Smooth muscle cell (in vitro differentiated cells): ENCODE results near the gene TPI1. TPM values are rescaled to one million over a fixed set of nuclear protein-coding genes. Genes with fewer than 3 reads are reported as not detected.

Experiments used
- DNase-seq: peaks from one replicate; lab custom pipeline; 2025; ENCODE audit not compliant: unreplicated experiment; lab: John Stamatoyannopoulos, UW
- H2AFZ ChIP-seq: fragments of 200-600 bp; sonication (generic); 2 replicates; pipeline ENCODE4 v1.6.0; 2016; ENCODE audit warnings: antibody characterized with exemption, low read depth, mild to moderate bottlenecking
- H3F3A ChIP-seq: fragments of 200-600 bp; sonication (generic); 2 replicates; pipeline ENCODE4 v1.6.0; 2017; ENCODE audit warnings: antibody characterized with exemption, low read depth
- H3K27ac ChIP-seq: fragments of 200-600 bp; sonication (generic); 2 replicates; pipeline ENCODE4 v1.5.1; 2016; ENCODE audit warnings: low read depth, mild to moderate bottlenecking
- H3K27me3 ChIP-seq: fragments of 200-600 bp; sonication (generic); 2 replicates; pipeline ENCODE4 v1.6.1; 2016; ENCODE audit warnings: low read depth, mild to moderate bottlenecking
- H3K36me3 ChIP-seq: fragments of 200-600 bp; sonication (generic); 2 replicates; pipeline ENCODE4 v1.5.1; 2016; ENCODE audit warnings: low read depth
- H3K4me1 ChIP-seq: fragments of 200-600 bp; sonication (generic); 2 replicates; pipeline ENCODE4 v1.5.1; 2016; ENCODE audit warnings: low read depth
- H3K4me2 ChIP-seq: fragments of 200-600 bp; sonication (generic); 2 replicates; pipeline ENCODE4 v1.6.0; 2016; ENCODE audit warnings: mild to moderate bottlenecking
- H3K4me3 ChIP-seq: fragments of 200-600 bp; sonication (generic); 2 replicates; pipeline ENCODE4 v1.5.1; 2016; ENCODE audit warnings: mild to moderate bottlenecking
- H3K79me2 ChIP-seq: fragments of 200-600 bp; sonication (generic); 2 replicates; pipeline ENCODE4 v1.6.0; 2016; ENCODE audit warnings: low read depth, mild to moderate bottlenecking
- H3K9ac ChIP-seq: fragments of 200-600 bp; sonication (generic); 2 replicates; pipeline ENCODE4 v1.6.0; 2016; ENCODE audit warnings: low read depth
- H3K9me3 ChIP-seq: fragments of 200-600 bp; sonication (generic); replicated peaks from 2 replicates; pipeline ENCODE4 v1.5.1; 2016; ENCODE audit warnings: low read depth
- H4K20me1 ChIP-seq: fragments of 200-600 bp; sonication (generic); 2 replicates; pipeline ENCODE4 v1.6.0; 2016; ENCODE audit warnings: low read depth
- CTCF ChIP-seq: fragments of 200-600 bp; sonication (generic); IDR thresholded peaks from 2 replicates; pipeline ENCODE4 v1.5.1; 2017; ENCODE audit warnings: borderline replicate concordance, mild to moderate bottlenecking, antibody characterized with exemption; ENCODE audit not compliant: insufficient read depth, poor library complexity, severe bottlenecking
- WGBS: methylation state at CpG from one replicate; pipeline ENCODE4 v1.1.7; 2016; ENCODE audit warnings: low lambda C conversion rate; 5-methylcytosine and 5-hydroxymethylcytosine counted together
- polyA plus RNA-seq: library from polyadenylated mRNA; unstranded; fragments of >200 nt; fragmentation: Nextera tagmentation; extraction: Ambion mirVana; gene quantifications from 2 replicates; pipeline ENCODE4 v1.2.1, GENCODE V29; 2016
- total RNA-seq: library from RNA; depleted of rRNA; stranded (reverse); fragments of >200 nt; gene quantifications from 2 replicates; pipeline ENCODE4 v1.2.3, GENCODE V29; 2014

The TPI1 gene
- total and polyA plus RNA-seq, 2 experiments from 2014 or later, result 1,199 to 2,097 TPM

GRCh38 chr12:6821591-6822425 lies 45.5 kb upstream of the TPI1 start, which contains the start of gene GPR162:
Gene GPR162 (plus strand): TSS chr12:6821821. CDS start chr12:6823899, 2,078 bp downstream.
- Histone ChIP-seq H3K36me3 (no peaks in the 10 kb centered on the region), H3K27ac (no peak within 1 kb of the TSS), H2AFZ (no peak within 1 kb of the TSS), H3K4me2 (peak within 1 kb of the TSS; percentile 81), H3K9ac (no peak within 1 kb of the TSS), H3K4me3 (peak within 1 kb of the TSS; percentile 51), H3K9me3 (no peaks in the 10 kb centered on the region), H3F3A (no peaks in the 10 kb centered on the region), H3K4me1 (peaks cover 28% of the 10 kb centered on the region), H4K20me1 (peaks cover under 1% of the 10 kb centered on the region), H3K27me3 (peaks cover 5% of the 10 kb centered on the region), H3K79me2 (no peaks in the 10 kb centered on the region)
- WGBS, result 3% methylated on average over 9 of the region's 28 CpGs
- peak; percentile 81 for DNase-seq
- no peak for TF ChIP-seq CTCF

GRCh38 chr12:6822426-6823135 lies 44.8 kb upstream of the TPI1 start:
- 54% methylated on average over 7 of the region's 7 CpGs for WGBS
- Histone ChIP-seq H3K4me2 (peak overlapping the region; percentile 81), H3K27ac (no peak overlapping the region), H4K20me1 (peaks cover 6% of the 10 kb centered on the region), H3K9me3 (no peaks in the 10 kb centered on the region), H3F3A (no peaks in the 10 kb centered on the region), H3K36me3 (no peaks in the 10 kb centered on the region), H2AFZ (no peak overlapping the region), H3K4me1 (peaks cover 34% of the 10 kb centered on the region), H3K4me3 (no peak overlapping the region), H3K79me2 (no peaks in the 10 kb centered on the region), H3K27me3 (peaks cover 5% of the 10 kb centered on the region), H3K9ac (no peak overlapping the region)
- no peak for DNase-seq
- no peak for TF ChIP-seq CTCF

- H3K79me2 ChIP-seq, result peaks cover 5% of the 10 kb centered on the region
- no peaks in the 10 kb centered on the region for H3K9me3 ChIP-seq
- no peak overlapping the region for H3K9ac ChIP-seq
- no peaks in the 10 kb centered on the region for H3K36me3 ChIP-seq
- no peaks in the 10 kb centered on the region for H3F3A ChIP-seq
- no peak overlapping the region for H2AFZ ChIP-seq
- no peak for TF ChIP-seq CTCF
- H3K4me2 ChIP-seq, result no peak overlapping the region
- H3K27me3 ChIP-seq, result peaks cover 5% of the 10 kb centered on the region
- 76% methylated on average over 12 of the region's 12 CpGs for WGBS
- DNase-seq, result no peak
- no peak overlapping the region for H3K27ac ChIP-seq
- no peak overlapping the region for H3K4me3 ChIP-seq
- peaks cover 6% of the 10 kb centered on the region for H4K20me1 ChIP-seq
- peaks cover 34% of the 10 kb centered on the region for H3K4me1 ChIP-seq
Measured at GRCh38 chr12:6823182-6824084, 43.9 kb upstream of the TPI1 start.
